NT2/D1 (cell line): ENCODE data around the gene NYNRIN.

Experiments
- DNase-seq: peaks from one replicate; pipeline ENCODE4 v3.0.0-alpha.2; 2011; ENCODE audit warnings: low read depth, low spot score
- H3K27me3 ChIP-seq: 2 replicates; pipeline ENCODE4 v1.6.0; 2011; ENCODE audit warnings: mild to moderate bottlenecking; ENCODE audit not compliant: insufficient read length, insufficient read depth
- H3K36me3 ChIP-seq: 2 replicates; pipeline ENCODE4 v1.6.1; 2011; ENCODE audit warnings: mild to moderate bottlenecking, low read length, mixed read lengths; ENCODE audit not compliant: insufficient read depth, insufficient read length
- H3K4me1 ChIP-seq: 2 replicates; pipeline ENCODE4 v1.5.1; 2011; ENCODE audit not compliant: insufficient read depth, insufficient read length
- H3K4me3 ChIP-seq: 2 replicates; pipeline ENCODE4 v1.5.1; 2011; ENCODE audit warnings: low read depth; ENCODE audit not compliant: insufficient read length
- H3K9ac ChIP-seq: 2 replicates; pipeline ENCODE4 v1.6.0; 2011; ENCODE audit warnings: low read depth; ENCODE audit not compliant: insufficient read length
- H3K9me3 ChIP-seq: 2 replicates; pipeline ENCODE4 v1.5.1; 2011; ENCODE audit warnings: mild to moderate bottlenecking, low read length; ENCODE audit not compliant: insufficient read depth
- SUZ12 ChIP-seq: IDR thresholded peaks from 2 replicates; pipeline ENCODE4 v1.6.1; 2011; ENCODE audit not compliant: insufficient read length, insufficient read depth; ENCODE audit errors: extremely low read depth
- YY1 ChIP-seq: IDR thresholded peaks from 2 replicates; pipeline ENCODE4 v1.6.1; 2011; ENCODE audit not compliant: insufficient read length, insufficient read depth
- ZNF274 ChIP-seq: IDR thresholded peaks from 2 replicates; pipeline ENCODE4 v1.6.1; 2011; ENCODE audit warnings: mild to moderate bottlenecking, low read depth, low read length

Gene NYNRIN

DNA sequence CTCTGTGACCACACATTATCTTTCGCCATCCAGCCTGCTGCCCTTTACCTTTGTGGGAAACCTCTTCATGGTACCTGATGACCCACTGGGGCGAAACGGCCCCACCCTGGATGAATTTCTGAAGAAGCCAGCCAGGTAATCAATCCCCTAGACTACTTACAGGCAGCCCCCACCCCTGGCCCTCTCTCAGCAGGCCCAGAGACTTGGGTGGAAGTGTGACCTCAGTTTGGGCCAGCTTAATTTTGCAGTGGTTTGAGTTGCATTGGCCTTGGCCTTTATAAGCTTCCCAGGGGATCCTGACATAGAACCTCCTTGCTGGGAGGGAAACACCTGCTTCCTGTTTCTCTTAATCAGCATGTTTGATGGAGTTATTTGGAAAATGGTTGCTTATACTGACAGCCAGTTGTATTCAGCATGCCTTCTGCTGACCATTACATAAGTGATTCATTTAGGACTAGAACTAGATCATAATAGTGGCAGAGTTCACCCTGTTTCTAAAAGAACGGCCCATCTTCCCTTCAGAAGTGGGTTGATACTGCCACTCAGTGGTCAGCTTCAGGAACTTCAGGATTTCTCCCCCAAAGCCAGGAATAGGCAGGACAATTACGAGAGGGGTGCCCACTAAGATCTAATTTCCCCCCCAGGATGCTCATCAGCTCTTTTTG is 37.7 kb downstream of the NYNRIN start:
- Histone ChIP-seq H3K9ac (peak overlapping the region; percentile 42), H3K9me3 (no peaks in the 10 kb centered on the region), H3K4me1 (peaks cover 7% of the 10 kb centered on the region), H3K36me3 (peaks cover 69% of the 10 kb centered on the region), H3K4me3 (no peak overlapping the region), H3K27me3 (no peaks in the 10 kb centered on the region)
- TF ChIP-seq SUZ12: no peak
- TF ChIP-seq ZNF274: no peak
- TF ChIP-seq YY1: no peak
- DNase-seq: peak; percentile 16

DNA sequence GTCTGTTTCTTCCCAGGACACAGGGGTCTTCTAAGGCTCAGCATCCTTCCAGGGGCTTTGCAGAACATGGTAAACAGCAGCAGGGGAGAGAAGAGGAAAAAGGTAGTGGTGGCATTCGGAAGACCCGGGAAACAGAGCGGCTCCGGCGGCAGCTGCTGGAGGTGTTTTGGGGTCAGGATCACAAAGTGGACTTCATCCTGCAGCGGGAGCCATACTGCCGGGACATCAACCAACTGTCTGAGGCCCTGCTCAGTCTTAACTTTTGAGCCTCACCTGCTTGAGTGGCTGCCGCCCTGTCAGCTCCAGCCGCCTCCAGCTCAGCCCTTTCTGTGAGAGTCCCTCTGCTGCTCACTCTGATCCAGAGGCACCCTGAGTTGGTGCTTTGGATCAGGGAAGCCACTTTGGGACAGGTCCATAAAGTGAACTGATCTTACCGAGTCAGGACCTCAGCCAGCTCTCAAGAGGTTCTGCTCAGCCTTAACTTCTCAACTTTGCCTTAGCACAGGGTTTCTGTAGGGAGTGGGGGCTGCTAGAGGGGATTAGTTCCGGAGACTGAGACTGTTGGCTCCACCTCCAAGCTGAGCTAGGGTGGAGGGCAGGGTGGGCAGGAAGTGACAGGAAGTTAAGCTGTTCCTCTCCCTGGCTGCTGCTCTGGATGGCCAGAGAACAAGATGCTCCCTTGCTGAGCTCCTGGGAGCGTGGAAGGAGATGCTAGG is 38.4 kb downstream of the NYNRIN start:
- Histone ChIP-seq H3K9ac (no peak overlapping the region), H3K9me3 (no peaks in the 10 kb centered on the region), H3K27me3 (no peaks in the 10 kb centered on the region), H3K4me3 (no peak overlapping the region), H3K4me1 (peaks cover 3% of the 10 kb centered on the region), H3K36me3 (peaks cover 69% of the 10 kb centered on the region)
- DNase-seq: no peak
- no peak for TF ChIP-seq ZNF274
- no peak for TF ChIP-seq YY1
- TF ChIP-seq SUZ12: no peak

DNA sequence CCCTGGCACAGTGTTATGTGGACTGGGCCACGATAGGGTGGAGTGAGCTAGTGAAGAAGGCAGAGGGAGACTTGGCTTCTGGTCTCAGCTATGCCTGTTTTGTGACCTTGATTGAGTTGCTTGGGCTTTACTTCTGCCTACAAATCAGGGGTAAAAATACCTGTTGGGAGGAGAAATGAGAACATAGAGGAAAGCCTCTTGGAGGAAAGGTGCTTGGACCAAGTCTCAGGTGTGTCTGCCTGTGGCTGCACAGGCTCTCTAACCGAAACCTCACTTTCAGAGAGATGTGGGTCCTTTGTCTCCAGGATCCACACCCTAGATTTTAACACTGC is 38.9 kb downstream of the NYNRIN start:
- TF ChIP-seq ZNF274 (no peak), SUZ12 (no peak), YY1 (no peak)
- H3K4me1 ChIP-seq: peaks cover 3% of the 10 kb centered on the region
- no peak overlapping the region for H3K9ac ChIP-seq
- peaks cover 65% of the 10 kb centered on the region for H3K36me3 ChIP-seq
- H3K4me3 ChIP-seq: no peak overlapping the region
- no peaks in the 10 kb centered on the region for H3K9me3 ChIP-seq
- H3K27me3 ChIP-seq: no peaks in the 10 kb centered on the region
- no peak for DNase-seq

DNA sequence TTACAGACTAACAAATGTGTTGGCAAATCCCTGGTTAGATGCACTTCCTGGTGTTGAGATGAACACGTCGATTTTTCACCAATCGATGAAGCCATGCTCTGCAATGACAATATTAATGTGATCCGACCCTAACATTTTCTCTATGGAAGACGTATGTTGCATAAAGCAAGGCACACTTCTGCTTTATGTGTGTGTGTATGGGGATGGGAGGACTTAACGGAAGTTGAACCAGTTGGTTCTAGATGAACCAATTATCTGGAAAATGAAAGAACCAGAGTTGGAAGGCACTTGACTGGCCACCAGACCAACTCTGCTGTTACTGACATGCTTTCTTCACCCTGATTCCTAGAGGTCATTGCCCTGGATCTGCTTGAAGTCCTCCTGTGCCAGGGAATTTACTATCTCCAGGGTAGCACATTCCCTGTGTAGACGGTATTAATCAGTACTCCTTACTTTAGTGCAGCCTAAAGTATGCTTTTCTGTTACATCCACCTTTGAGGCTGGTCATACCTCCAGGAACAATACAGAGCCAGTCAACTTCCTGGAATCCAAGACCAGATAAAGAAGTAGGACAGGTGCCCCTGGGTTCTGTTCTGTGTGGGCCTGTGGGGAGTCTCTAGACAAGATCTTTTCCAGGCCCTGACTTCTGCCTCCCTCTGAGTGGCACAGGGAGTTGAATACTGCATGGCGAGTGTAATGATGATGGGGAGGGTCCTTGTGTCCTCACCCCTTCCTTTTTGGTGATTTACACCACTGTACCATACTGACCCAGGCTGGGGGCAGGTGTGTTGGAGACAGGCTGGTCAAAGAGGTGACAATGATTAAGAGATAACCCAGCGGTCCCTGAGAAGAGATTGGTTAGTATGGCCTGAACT is 39.7 kb downstream of the NYNRIN start:
- DNase-seq: no peak
- TF ChIP-seq YY1 (no peak), SUZ12 (no peak), ZNF274 (no peak)
- Histone ChIP-seq H3K4me1 (peaks cover 3% of the 10 kb centered on the region), H3K9me3 (no peaks in the 10 kb centered on the region), H3K36me3 (peaks cover 58% of the 10 kb centered on the region), H3K9ac (no peak overlapping the region), H3K27me3 (no peaks in the 10 kb centered on the region), H3K4me3 (no peak overlapping the region)

DNA sequence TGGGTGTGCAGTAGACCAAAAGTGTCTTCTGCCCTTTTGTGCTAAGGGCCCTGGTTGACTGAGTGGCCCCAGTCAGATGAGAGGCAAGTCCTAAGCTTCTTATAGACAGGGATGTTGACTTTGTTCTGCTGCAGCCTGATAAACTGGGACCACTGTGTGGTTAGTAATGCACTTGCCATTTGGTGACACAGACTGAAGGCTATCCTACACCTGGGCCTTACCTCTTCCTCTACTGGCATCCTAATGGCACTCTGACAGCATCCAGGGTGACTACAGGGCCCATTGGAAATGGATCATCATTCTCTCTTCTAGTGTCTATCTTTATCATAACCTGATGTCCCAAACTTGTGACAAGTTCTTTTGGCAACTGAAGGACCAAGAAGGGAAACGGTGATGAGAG is 40.5 kb downstream of the NYNRIN start:
- Histone ChIP-seq H3K9ac (no peak overlapping the region), H3K27me3 (no peaks in the 10 kb centered on the region), H3K9me3 (no peaks in the 10 kb centered on the region), H3K36me3 (peaks cover 55% of the 10 kb centered on the region), H3K4me3 (no peak overlapping the region), H3K4me1 (peaks cover 3% of the 10 kb centered on the region)
- TF ChIP-seq SUZ12 (no peak), YY1 (no peak), ZNF274 (no peak)
- no peak for DNase-seq

DNA sequence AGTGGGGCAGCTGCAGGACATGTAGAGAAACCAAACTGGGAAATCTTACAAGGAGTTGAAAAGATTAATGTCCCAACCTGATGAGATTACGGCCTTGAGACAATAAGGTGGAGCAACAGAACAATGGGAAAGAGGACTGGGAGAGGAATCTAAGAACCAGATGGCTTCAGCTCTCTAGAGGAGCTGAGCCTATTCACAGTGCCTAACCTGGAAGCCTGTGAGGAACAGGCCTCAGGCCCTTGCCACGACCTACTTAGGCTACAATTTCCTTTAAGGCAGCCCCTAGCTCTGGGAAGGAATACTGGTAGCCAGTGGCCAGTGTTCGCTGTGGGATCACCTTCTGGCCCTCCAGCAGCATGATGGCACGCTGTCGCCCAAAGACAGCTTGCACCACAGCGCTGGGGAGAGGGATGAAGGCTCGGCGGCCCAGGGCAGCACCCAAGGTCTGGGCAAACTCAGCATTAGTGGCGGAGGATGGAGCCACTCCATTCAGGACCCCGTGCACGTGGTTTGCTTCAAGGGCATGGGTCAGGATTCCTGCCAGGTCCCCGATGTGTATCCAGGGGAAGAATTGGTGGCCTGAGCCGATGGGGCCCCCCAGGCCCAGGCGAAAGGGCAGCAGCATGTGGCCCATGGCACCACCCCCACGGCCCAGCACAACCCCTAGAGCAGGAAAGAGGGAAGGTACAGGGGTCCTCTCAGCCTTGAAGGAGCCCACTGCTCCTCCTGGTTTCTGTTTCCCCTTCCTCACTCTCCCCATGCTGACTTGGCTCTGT is 41.2 kb downstream of the NYNRIN start:
- TF ChIP-seq ZNF274: no peak
- no peak for TF ChIP-seq YY1
- no peak for TF ChIP-seq SUZ12
- no peak overlapping the region for H3K9ac ChIP-seq
- H3K36me3 ChIP-seq: peaks cover 55% of the 10 kb centered on the region

More for the DNA sequence above, 41.2 kb downstream of the NYNRIN start:
- Histone ChIP-seq H3K4me1 (peaks cover 3% of the 10 kb centered on the region), H3K27me3 (no peaks in the 10 kb centered on the region), H3K4me3 (no peak overlapping the region), H3K9me3 (no peaks in the 10 kb centered on the region)
- DNase-seq: no peak
